Sigmoid colon (tissue), 4 donors: Measurements from ENCODE around the gene PRIMA1.

Experiments
- EP300 ChIP-seq, 4 donors: sonication (generic); formaldehyde crosslinking; IDR thresholded peaks; one replicate each; pipeline ENCODE4 v1.6.1; 2017; ENCODE audit warnings: antibody characterized with exemption in 4 of 4
- POLR2A ChIP-seq, 2 donors: fragments of 450-650 bp; IDR thresholded peaks; one replicate each; pipeline ENCODE4 v1.6.1; 2016; ENCODE audit warnings: antibody characterized with exemption in 2 of 2, mild to moderate bottlenecking in 2 of 2, moderate library complexity in 2 of 2
- POLR2AphosphoS5 ChIP-seq, 4 donors: sonication (generic); formaldehyde crosslinking; IDR thresholded peaks; one replicate each; pipeline ENCODE4 v1.6.1; 2017; ENCODE audit warnings: antibody characterized with exemption in 4 of 4
- TF ChIP-seq, protein P1 (sequence below), 4 experiments: fragments of 450-650 bp in 3 of 4; fragments of 200-600 bp in 1 of 4; IDR thresholded peaks; one replicate each; pipeline ENCODE4 v1.5.1; 2016 to 2019; ENCODE audit warnings: antibody characterized with exemption in 4 of 4, mild to moderate bottlenecking in 3 of 4, moderate library complexity in 2 of 4

DNA sequence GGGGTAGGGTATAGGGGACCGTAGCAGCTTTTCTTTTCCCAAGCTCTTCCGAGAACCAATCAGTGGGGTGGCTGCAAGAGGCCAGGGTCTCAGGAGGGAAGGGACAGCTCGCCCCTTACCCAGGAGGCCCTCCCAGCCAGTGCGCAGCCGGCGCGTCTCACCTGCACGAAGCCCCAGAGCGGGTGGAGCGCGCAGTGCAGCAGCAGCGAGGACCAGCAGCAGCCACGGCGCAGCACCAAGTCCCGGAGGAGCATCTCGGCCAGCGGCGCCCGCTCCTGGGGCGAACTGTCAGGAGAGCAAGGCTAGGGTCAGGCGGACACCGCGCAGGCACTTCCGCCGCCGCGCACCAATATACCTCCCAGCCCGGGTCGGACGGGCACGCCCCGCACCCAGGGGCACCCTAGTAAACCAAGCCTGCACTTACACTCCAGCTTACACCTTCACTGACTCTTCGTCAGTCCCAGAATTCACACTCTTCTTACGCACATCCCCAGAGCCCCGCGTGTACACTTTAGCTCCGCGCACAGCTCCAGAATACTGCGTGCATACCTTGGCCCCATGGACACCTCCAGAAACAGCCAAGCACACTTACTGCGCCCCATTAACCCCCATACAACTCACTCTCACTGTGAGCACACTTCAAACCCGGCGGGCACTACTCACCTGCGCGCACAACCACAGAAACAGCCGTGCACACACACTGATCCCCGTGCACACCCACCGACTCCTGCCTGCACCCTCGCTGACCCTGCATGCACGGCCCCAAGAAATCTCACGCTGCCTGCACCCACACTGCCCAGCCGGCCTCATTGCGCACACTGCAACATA, 606 bp downstream of the PRIMA1 start:
- TF ChIP-seq, protein P1, sequence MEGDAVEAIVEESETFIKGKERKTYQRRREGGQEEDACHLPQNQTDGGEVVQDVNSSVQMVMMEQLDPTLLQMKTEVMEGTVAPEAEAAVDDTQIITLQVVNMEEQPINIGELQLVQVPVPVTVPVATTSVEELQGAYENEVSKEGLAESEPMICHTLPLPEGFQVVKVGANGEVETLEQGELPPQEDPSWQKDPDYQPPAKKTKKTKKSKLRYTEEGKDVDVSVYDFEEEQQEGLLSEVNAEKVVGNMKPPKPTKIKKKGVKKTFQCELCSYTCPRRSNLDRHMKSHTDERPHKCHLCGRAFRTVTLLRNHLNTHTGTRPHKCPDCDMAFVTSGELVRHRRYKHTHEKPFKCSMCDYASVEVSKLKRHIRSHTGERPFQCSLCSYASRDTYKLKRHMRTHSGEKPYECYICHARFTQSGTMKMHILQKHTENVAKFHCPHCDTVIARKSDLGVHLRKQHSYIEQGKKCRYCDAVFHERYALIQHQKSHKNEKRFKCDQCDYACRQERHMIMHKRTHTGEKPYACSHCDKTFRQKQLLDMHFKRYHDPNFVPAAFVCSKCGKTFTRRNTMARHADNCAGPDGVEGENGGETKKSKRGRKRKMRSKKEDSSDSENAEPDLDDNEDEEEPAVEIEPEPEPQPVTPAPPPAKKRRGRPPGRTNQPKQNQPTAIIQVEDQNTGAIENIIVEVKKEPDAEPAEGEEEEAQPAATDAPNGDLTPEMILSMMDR (IDR thresholded peaks at IDR 0.05) = no peak
- TF ChIP-seq EP300 (IDR thresholded peaks at IDR 0.05) = no peak
- no peak for TF ChIP-seq POLR2A (IDR thresholded peaks at IDR 0.05)
- TF ChIP-seq POLR2AphosphoS5 (IDR thresholded peaks at IDR 0.05) = no peak
